HG02571 (cell line): ENCODE measurements around the gene CRISPLD2.

Experiments used
- ATAC-seq: cut with Tn5 transposase; IDR thresholded peaks from one replicate; pipeline ENCODE4 v1.9.1; 2021; ENCODE audit warnings: mild to moderate bottlenecking, moderate library complexity; ENCODE audit not compliant: unreplicated experiment

Gene CRISPLD2

DNA sequence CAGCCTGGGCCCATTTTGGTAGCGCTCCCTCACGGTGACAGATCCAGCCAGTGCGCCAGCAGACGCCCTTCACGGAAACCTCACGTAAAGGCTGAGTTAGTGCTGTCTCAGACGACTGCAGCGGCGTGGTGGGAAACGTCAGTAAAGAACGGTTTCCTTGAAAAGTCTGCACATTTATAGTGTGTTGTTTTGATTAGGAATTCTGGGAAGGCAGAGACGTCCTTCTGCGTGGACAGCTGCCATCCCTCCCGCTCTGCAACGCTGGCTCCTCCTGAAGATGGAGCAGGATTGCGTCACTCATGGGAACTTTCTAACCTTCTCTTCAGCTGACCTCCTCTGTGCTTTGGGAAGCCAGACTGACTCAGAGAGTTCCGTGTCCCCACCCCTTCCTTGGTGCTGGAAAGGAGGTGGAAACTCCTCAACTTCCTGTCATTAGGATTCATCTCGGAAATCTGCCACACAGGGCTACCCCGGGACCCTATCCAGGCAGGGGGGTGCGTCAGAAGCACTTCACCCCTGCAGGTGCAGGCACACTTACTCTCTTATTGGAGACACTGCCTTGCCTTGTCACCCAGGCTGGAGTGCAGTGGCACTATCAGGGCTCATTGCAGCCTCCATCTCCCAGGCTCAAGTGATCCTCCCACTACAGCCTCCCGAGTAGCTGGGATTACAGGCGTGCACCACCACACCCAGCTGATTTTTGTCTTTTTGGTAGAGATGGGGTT lies 24.3 kb upstream of the CRISPLD2 start:
- no peak for ATAC-seq

DNA sequence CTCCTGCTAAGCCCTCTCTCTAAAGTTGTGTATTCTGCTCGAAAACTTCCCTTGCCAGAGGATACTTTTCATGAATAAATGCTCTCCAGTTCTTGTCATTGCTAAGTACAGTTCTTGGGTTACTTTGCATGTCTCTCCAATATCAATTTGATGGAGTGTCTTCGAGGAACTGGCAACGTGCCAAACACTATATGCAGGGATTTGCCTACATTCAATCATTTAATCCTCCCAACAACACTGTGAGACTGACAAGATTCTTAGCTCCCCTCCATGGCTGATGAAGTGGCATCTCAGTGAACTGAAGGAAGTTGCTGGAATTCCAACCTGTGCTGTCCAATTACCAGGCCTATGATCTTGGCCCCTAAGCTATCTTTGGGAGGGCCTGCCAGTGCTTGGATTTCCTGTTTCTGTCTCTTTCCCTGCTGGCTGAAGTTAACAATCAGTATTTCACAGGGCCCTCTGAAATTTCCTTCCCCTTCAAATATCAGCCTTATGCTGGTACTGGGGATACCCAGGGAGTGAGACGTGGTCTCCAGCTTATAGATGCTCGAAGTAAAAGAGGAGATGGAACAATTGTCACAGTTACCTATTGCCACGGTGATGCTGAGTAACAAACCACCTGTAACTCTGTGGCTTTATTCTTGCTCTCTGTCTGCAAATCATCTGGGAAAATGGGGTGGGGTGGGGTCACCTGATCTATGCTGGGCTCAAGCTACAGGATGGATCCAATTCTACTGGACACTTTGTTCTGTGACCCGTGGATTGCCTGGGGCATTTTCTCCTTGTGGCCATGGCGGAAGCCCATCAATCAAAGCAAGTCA lies 19.4 kb upstream of the CRISPLD2 start:
- no peak for ATAC-seq

DNA sequence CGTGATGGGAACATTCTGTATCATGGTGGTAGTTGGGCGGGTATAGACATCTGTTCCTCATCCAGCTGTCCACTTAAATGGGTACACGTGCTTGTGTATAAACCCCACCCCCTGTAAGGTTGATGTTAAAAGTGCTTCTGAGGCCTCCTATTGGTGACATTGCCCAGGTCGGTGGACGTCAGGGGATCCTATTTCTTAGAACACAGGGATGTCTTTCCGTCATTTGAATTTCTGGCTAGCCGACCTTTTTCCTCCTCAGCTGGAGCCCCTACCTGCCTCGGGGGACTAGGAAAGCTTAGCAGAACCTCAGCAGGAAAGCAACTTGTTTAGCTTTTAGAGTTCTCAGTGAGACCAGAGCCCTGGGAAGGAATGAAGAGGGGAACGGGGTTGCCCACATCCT lies 16.6 kb upstream of the CRISPLD2 start:
- ATAC-seq: no peak

DNA sequence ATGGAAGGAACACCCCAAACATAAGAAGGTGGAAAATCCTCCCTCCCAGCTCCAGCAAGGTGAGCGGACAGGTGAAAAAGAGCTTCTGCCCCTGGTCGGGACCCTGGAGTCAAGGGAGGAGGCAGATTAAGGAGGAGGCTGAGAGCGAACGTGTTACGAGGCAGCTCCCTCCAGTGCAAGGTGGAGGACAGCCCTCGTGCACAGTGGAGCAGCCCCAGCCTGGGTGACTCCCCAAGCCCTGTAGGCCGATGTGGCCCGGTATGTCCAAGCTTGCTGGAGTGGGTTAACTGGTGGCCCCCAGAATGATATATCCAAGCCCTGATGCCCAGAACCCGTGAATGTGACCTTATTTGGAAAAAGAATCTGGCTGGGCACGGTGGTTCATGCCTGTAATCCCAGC lies 15.5 kb upstream of the CRISPLD2 start:
- no peak for ATAC-seq

DNA sequence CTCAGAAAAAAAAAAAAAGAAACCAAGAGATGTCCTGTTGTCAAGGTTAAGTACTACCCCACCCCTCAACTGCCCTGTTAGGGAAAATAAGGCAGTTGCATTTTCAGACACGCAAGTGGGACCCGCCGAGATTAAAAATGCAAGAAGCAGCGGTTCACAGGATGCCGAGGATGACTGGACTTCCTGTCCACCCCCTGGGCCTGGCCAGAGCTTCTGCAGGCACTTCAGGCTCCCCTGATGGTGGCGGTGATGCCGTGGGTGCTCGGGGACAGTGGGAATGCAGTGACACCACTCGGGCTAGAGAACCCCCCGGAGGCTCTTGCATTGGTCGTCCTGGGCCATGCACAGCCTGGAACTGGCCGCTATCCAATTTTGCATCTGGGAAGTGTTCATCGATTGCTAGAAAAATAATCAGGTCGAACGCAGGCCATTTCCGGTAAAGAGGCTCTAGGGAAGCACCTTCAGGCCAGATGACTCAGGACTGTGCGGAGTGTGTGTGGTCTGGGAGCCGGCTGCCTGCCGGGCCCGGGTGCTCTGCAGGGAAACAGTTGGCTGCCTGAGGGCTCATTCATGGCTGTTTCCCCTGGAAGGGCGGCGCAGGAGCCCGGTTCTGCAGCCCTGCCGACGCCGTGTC lies 13.4 kb upstream of the CRISPLD2 start:
- no peak for ATAC-seq

DNA sequence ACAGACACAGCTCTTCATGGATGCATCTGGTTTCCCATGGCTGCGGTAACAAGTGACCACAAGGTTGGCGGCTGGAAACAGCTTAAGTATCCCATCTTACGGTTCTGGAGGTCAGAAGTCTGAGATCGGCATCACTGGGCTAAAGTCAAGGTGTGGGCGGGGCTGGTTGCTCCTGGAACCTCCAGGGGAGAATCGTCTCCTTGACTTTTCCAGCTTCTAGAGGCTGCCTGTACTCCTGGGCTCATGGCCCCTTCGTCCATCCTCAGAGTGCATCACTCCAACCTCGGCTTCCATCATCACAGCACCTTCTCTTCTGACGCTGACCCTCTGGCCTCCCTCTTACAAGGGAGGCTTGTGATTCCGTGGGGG lies 12.9 kb upstream of the CRISPLD2 start:
- no peak for ATAC-seq

DNA sequence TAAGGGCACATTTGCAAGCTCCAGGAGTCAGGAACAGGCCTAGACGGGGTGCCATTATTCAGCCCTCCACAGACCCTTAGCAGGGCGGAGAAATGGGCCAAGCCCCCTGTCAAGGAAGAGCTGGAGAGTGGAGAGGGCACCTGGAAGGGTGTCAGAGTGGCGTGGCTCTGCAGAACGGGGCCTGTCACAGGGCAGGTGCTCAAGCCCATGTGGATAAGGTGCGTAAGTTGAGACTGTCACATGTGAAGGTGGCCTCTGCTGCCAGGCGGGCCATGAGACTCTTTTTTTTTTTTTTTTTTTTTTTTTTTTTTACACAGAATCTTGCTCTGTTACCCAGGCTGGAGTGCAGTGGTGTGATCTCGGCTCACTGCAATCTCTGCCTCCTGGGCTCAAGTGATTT lies 12.0 kb upstream of the CRISPLD2 start:
- ATAC-seq: no peak

DNA sequence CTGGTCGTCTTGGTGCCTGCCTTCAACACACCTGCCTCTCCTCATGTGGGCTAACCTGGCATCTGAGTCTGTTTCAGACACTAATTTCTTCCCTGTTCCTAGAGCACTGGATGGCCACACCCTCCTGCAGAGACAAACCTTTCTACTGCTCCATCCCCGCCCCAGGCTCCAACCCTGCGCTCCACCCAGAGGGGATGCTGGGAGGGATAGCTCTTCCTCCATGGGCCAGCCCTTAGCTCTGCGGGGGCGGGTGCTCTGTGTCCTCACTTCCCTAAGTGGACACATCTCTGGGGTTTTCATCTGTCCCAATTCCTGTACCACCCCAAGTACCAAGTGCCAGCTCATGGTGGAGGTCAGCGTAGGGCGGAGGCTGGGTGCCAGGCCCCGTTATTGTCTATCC lies 11.0 kb upstream of the CRISPLD2 start:
- ATAC-seq: no peak

DNA sequence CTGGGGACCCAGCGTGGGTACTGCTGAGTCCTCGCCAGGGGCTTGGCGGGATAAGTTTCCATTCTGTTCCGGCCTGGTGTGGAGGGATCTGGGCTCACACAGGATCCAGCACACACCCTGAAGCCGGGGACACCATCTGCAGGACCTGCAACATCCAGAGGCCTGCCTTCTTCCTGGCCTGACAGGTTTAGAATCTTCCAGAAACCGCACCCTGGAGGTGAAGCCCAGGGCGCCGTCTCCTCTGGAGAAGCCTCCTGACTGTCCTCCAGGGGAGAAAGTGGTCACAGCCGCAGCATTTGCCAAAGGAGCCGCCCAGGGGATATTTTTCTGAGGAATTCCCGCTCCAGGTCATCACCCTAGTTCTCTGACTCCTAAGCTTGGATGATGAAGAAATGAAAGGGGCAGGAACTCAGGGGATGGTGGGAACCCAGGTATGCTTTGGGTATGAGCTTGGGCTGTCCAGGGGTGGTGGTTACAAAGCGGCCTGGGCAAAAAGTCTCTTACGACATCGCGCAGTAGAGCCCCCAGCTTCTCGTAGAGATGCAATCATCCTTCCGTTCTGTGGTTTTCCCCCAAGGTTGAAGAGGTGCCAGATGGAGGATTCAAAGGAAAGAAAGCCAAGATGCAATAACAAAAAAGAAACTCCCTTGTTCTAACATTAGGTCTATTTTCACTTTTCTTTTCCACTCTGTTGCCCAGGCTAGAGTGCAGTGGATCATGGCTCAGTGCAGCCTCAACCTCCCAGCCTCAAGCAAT lies 9.1 kb upstream of the CRISPLD2 start:
- ATAC-seq: no peak

DNA sequence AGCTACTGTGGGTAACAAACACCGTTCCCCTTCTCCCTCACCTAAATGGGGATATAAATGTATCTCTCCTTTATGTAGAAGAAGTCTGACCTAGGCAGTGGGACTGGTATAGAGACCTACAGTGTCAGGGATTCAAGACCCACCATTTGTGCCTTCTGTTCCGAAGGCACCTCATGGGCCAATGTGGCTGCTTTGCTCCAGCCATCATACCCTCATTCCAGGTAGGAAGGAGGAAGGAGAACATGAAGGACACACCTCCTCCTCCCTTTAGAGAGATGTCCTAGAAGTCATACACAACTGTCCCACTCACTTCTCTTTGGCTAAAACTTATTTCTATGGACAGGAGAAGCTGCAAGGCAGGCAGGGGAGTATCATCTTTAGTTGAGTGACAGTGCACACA lies 8.3 kb upstream of the CRISPLD2 start:
- no peak for ATAC-seq

DNA sequence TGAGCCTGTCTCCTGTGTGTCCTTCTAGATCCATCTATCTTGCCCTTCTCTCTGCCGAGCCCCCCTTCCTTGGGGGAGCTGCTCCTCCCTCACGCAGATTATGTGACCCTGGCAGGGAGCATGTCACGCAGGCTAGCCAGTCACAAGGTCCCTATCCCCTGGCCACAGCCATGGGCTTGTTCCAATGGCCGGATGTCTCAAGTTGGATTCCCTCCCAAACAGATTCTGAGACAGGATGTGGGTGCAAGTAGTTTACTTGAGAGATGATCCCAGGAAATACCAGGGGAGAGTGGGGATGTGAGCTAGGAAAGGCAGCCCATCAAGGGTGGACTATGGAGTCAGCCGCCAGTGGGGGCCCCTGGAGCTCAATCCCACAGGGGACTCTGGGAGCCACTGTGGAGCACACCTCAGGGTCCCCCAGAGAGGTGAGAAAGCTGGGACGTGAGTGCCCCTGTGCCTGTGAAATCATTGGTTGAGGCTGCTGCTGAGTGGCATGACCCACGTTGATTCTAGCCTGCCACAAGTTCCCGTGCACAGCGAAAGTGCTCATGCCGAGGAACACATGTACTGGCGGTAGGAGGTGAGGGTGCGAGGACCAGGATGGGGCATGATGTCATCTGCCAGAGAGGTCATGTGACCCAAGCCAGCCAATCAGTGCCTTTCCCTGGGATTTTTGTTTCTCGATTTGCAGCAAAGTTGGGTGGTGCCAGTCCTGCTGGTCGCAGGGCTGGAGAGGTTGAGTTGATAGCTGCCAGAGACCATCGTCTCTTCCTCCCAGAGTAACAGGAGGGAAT lies 6.4 kb upstream of the CRISPLD2 start:
- ATAC-seq: no peak

DNA sequence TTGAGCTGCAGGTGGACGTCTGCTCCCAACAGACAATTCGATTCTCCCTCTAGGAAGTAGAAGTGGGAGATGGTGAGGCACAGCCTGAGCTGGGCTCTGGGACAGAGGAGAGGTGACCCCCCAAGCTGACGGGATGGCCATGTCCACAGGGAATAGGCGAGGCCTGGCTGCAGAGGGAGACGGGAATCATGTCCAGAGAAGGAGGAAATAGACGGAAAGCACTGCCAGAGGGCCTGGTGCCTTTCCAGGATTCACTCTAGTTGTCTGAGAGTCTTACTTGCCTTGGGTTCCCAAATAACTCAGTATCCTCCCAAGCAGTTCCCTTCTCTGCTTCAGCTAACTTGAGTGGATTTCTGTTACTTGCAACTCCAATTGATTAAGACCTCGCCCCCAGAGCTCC lies 4.3 kb upstream of the CRISPLD2 start:
- no peak for ATAC-seq

DNA sequence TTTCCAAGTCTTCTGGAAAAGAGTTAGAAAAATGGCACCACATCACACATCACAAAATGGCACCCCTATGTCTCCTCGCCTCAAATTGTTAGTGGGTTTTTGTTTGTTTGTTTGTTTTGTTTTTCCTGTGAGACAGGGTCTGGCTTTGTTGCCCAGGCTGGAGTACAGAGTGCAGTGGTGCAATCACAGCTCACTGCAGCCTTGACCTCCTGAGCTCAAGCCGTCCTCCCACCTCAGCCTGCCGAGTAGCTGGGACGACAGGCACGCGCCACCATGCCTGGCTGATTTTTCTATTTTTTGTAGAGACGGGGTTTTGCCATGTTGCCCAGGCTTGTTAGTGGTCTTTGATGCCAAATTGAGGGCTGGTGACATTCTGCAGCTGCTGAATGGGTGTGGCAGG lies 3.8 kb upstream of the CRISPLD2 start:
- no peak for ATAC-seq

DNA sequence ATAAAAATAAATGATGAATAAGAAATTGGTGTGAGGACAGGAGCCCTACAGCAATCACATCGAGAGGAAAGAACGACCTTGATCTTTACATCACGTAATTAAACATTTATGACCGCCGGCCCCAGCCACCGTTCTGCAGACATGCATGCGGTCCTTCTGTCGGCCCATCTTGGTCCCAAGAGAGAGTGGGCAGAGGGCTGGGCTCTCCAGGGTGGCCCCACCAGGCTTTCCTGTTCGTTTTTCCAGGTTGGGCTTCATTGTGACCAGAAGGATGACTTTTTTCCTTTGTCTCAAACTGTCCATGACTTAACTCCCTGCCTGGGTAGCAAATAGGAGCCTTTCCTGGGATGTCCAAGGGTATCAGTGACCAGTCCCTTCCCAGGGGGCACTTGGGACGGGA lies 3.3 kb upstream of the CRISPLD2 start:
- no peak for ATAC-seq

DNA sequence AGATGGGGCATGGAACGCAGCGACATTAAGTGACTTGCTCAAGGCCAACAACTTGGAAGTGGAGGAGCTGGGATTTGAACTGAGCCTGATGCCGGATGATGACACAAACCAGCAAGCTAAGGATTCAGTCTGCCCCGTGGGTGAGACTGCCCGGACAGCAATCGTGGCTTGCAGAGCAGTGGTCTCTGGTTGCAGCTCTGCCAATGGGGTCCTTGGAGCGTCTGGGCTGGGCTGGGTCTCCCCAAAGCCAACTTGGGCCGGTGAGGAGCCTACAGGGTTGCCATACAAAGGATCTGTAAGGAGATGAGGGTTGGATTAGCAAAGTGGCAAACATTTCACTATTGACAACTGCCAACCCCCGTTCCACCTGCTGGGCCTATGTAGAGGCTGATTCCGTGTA lies 2.6 kb upstream of the CRISPLD2 start:
- ATAC-seq: no peak

DNA sequence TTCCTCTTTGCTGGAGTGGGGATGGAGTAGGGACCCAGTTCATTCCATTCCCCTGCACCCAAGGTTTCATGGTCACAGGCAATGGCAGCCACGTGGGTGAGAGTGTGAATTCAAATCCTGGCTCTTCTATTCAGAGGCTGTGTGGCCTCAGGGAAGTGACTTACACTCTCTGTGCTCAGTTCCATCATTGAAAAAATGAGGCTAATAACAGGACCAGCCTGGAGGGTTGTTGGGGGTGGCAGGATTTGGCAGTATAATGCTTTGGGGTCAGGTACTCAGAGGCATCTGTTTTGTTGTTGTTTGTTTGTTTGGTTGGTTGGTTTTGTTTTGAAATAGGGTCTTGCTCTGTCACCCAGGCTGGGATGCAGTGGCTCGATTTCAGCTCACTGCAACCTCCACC lies 2.2 kb upstream of the CRISPLD2 start:
- ATAC-seq: no peak

DNA sequence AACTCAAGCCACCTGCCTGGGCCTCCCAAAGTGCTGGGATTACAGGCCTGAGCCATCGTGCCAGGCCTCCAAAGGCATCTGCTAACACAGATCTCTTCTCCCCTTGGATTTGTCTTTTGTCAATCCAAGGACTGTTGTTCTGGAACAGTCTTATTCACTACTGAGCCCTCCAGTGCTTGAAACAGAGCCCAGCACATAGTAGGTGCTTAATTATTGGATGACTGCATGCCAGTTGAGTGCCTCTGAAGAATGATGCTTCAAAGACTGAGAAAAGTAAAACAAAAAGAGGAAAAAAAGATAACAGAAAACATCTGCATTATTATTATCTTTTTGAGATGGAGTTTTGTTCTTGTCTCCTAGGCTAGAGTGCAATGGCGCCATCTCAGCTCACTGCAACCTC lies 1.7 kb upstream of the CRISPLD2 start:
- ATAC-seq: no peak

DNA sequence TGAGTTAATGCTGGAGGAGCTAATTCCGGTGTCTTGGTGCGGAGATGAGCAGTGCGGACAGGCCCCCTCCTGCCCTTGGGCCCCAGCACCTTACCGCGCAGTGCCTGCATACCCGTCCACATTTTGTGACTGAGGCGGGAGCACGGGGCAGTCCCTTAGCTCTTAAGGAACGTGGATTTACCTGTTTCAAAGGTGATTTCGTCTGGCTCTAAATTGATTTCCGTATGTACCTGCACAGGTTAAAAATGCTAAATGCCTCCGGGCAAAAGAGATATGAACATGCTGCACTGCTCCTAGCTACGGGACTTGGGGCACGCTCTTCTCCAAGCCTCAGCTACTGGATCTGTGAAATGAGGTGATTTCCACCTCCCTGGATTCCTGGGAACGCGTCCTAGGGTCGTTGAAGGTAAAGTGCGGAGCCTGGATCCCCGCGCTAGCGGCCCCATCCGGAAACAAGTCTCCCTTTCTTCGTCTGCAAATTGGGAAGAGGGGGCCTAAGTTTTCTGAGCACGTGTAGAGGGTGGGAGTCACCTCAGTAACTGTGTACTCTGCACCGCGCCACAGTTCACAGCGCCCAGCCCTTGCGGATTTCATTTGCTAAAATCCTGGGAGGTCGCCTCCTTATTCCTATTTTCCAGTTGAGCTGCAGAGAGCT lies 669 bp upstream of the CRISPLD2 start:
- ATAC-seq: no peak

DNA sequence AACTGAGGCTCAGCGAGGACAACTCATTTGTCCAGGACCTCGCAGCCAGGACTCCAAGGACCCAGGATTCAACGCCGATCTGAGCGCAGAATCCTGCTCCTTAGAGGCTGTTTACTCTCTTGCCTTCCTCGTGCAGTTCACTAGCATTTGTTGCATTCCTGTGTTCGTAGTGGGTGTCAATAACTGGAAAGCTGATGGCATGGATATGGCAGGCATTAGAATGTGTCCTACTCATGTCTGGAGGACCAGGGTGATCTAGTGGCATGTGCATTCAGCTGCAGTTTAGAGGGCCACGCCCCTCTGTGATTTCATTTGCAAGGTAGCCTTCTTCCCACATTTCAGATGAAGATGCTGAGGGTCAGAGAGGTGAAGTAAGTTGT lies 510 bp downstream of the CRISPLD2 start:
- ATAC-seq: no peak

DNA sequence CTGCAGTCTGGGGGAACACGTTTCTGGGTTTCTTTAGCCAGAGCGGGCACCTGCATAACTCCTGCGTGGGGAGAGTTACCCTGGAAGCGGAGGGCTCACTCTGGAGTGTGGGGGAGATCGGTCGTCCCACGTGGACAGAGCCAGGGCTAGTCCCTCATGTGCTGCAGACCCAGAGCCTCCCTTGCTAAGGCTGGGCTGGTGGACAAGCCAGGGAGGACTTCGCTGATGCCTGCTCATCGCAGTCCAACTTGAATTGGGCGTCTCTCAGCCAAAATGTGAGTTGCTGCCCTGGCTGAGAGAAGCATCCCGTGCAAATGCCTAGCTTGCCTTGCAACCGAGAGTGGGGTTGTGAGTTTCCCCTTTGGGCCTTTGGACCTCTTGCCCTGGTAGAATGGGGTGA lies 986 bp downstream of the CRISPLD2 start:
- no peak for ATAC-seq
